Calu3 (cell line): ENCODE measurements around the gene DICER1. TPM values are rescaled to one million over a fixed set of nuclear protein-coding genes. Genes with fewer than 3 reads are reported as not detected.

ENCODE experiments used
- BruUV-seq: library from RNA; stranded (reverse); fragments of 400-500 nt; replicated peaks from 2 replicates; lab custom pipeline; 2021; lab: Mats Ljungman, UMichigan
- CTCF ChIA-PET: fragments of 300-600 bp; sonication (Branson Sonifier 250); formaldehyde crosslinking; loops from one replicate; lab custom pipeline; 2022; ENCODE audit warnings: antibody characterized with exemption; lab: Charles Lee
- DNase-seq: peaks from one replicate; pipeline ENCODE4 v3.0.0; 2022
- H3K27ac Mint-ChIP-seq: one replicate; pipeline ENCODE4 v1.8.0; 2022; ENCODE audit warnings: mixed read lengths; ENCODE audit not compliant: unreplicated experiment
- H3K27me3 Mint-ChIP-seq: one replicate; pipeline ENCODE4 v1.8.0; 2022; ENCODE audit warnings: mixed read lengths; ENCODE audit not compliant: unreplicated experiment
- H3K36me3 Mint-ChIP-seq: one replicate; pipeline ENCODE4 v1.8.0; 2022; ENCODE audit warnings: mild to moderate bottlenecking, moderate library complexity, mixed read lengths; ENCODE audit not compliant: insufficient read depth, unreplicated experiment
- H3K4me1 Mint-ChIP-seq: one replicate; pipeline ENCODE4 v1.8.0; 2022; ENCODE audit warnings: mild to moderate bottlenecking, low read depth, mixed read lengths; ENCODE audit not compliant: unreplicated experiment
- H3K4me3 Mint-ChIP-seq: one replicate; pipeline ENCODE4 v1.8.0; 2022; ENCODE audit warnings: mild to moderate bottlenecking, low read depth, moderate library complexity, mixed read lengths; ENCODE audit not compliant: unreplicated experiment
- H3K9me3 Mint-ChIP-seq: one replicate; pipeline ENCODE4 v1.8.0; 2022; ENCODE audit warnings: low read depth, mixed read lengths; ENCODE audit not compliant: unreplicated experiment
- intact Hi-C: fragments of 100-400 bp; cut with micrococcal nuclease; formaldehyde crosslinking; loops from one replicate; pipeline ENCODE4 v1.10.0; 2022; ENCODE audit not compliant: unreplicated experiment
- total RNA-seq: library from RNA; stranded (reverse); gene quantifications from 2 replicates; pipeline ENCODE4 v1.2.3, GENCODE V29; 2022
- TF ChIP-seq, protein P1 (sequence below): fragments of 200-600 bp; IDR thresholded peaks from one replicate; pipeline ENCODE4 v1.8.0; 2022; ENCODE audit warnings: antibody characterized with exemption; ENCODE audit not compliant: unreplicated experiment

Gene DICER1
- total RNA-seq, 1 experiment from 2014 or later: 53.8 TPM

DNA sequence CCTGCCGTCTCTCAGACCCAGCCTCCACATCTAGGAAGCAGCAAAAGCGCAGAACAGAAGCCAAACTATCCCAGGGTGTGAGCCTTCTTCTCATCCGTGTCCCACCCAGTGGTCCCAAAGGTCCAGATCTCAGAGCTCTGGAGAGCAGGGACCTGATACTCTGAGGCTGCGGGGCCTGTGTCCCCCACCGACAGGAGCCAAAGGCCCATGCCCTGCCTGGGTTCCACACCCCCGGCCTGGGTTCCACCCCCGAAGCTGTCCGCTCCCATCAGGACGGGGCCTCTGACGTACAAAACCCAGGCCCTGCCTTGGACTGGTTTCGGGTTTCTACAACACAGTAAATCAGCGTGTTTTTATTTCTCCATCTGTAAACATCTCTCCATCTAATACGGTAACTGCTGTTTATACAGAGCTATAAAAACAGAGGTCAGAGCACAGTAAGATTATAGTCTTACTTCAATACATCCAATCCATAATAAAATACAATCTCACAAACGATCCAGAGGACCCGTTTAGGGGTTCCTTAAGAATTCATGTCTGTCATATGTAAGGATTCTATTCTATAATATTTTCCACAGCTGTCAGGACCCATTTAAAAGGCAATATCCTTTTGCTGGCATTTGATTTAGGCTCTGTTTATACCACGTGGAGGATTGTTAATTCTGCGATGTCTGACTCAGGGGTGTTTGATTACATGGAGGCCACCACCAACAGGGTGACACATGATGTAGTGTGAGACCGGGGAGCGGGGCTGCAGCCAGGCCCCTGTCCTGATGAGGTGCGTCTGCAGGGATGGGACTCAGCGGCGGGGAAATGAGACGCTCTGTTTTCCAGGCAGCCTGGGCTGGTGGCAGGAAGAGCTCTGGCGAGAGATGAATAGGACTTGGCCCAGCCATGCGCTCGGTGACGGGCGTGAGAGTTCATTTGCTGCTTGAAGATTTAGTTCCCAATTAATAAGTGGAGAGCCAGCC lies 110.3 kb downstream of the DICER1 start:
- H3K4me3 Mint-ChIP-seq: no peak overlapping the region
- BruUV-seq: no TSS peak
- H3K27ac Mint-ChIP-seq: no peak overlapping the region
- no peaks in the 10 kb centered on the region for H3K9me3 Mint-ChIP-seq
- no peaks in the 10 kb centered on the region for H3K36me3 Mint-ChIP-seq
- no peak for DNase-seq
- CTCF ChIA-PET: interaction anchor here (0.7 kb wide), 1 partner anchor 408 kb away, joined by 3 read pairs; no protein-coding TSS in a partner anchor
- intact Hi-C loops: no loop called here
- TF ChIP-seq, protein P1, sequence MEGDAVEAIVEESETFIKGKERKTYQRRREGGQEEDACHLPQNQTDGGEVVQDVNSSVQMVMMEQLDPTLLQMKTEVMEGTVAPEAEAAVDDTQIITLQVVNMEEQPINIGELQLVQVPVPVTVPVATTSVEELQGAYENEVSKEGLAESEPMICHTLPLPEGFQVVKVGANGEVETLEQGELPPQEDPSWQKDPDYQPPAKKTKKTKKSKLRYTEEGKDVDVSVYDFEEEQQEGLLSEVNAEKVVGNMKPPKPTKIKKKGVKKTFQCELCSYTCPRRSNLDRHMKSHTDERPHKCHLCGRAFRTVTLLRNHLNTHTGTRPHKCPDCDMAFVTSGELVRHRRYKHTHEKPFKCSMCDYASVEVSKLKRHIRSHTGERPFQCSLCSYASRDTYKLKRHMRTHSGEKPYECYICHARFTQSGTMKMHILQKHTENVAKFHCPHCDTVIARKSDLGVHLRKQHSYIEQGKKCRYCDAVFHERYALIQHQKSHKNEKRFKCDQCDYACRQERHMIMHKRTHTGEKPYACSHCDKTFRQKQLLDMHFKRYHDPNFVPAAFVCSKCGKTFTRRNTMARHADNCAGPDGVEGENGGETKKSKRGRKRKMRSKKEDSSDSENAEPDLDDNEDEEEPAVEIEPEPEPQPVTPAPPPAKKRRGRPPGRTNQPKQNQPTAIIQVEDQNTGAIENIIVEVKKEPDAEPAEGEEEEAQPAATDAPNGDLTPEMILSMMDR: no peak
- H3K27me3 Mint-ChIP-seq: peaks cover 93% of the 10 kb centered on the region
- H3K4me1 Mint-ChIP-seq: no peaks in the 10 kb centered on the region

DNA sequence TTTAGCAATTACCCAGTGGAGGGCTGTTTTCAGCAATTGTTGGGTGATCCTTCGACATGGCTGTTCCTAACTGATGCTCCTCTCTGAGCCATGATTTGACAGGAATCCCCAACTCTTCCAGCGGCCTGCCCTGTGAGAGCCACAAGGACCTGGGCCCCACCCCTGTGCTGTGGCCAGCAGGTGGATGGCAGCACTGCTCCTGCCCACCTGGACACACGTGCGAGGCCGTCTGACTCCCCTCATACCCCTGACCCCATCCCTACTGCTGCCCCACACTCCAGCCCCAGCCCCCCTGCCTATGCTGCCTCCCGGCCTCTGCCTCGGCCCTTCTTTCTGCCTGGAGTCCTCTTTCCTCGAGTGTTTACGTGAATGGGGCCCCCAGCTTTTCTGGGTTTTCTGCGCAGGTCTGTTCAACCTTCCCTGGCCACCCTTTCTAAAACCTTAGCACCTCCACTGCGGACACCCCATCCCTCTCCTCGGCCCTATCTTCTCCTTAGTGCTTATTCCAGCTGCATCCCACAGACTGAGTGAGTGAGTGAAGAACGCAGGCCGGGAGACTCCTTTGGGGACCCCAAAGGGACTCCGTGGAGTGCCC lies 111.4 kb downstream of the DICER1 start:
- no peak for DNase-seq
- Mint-ChIP-seq H3K9me3 (no peaks in the 10 kb centered on the region), H3K27ac (no peak overlapping the region), H3K36me3 (no peaks in the 10 kb centered on the region), H3K4me1 (no peaks in the 10 kb centered on the region), H3K4me3 (no peak overlapping the region), H3K27me3 (peaks cover 93% of the 10 kb centered on the region)
- BruUV-seq: no TSS peak
- intact Hi-C loops: no loop called here
- TF ChIP-seq, protein P1: no peak
- CTCF ChIA-PET: no interaction called here

GRCh38 chr14:95045106-95045701 lies 112.1 kb downstream of the DICER1 start:
- no peak for DNase-seq

More at GRCh38 chr14:95045106-95045701, 112.1 kb downstream of the DICER1 start:
- Mint-ChIP-seq H3K36me3 (no peaks in the 10 kb centered on the region), H3K4me3 (no peak overlapping the region), H3K27ac (no peak overlapping the region), H3K4me1 (no peaks in the 10 kb centered on the region), H3K27me3 (peaks cover 93% of the 10 kb centered on the region), H3K9me3 (no peaks in the 10 kb centered on the region)
- intact Hi-C loops: no loop called here
- TF ChIP-seq, protein P1: no peak
- CTCF ChIA-PET: no interaction called here
- BruUV-seq: no TSS peak
